IPS-18a (cell line): ENCODE data around the gene KBTBD12.

Experiments used
- H3K27ac ChIP-seq: one replicate; pipeline ENCODE4 v1.5.1; 2013; ENCODE audit warnings: low read length
- H3K27me3 ChIP-seq: one replicate; pipeline ENCODE4 v1.6.1; 2013; ENCODE audit warnings: mild to moderate bottlenecking, low read length; ENCODE audit not compliant: control insufficient read depth, insufficient read depth
- H3K36me3 ChIP-seq: one replicate; pipeline ENCODE4 v1.6.1; 2013; ENCODE audit warnings: low read depth, low read length; ENCODE audit not compliant: control insufficient read depth
- H3K4me1 ChIP-seq: one replicate; pipeline ENCODE4 v1.6.1; 2013; ENCODE audit warnings: low read depth, low read length; ENCODE audit not compliant: control insufficient read depth
- H3K4me3 ChIP-seq: one replicate; pipeline ENCODE4 v1.5.1; 2013; ENCODE audit warnings: low read length
- H3K9ac ChIP-seq: one replicate; pipeline ENCODE4 v1.6.1; 2013; ENCODE audit warnings: mild to moderate bottlenecking, low read length, moderate library complexity
- H3K9me3 ChIP-seq: one replicate; pipeline ENCODE4 v1.6.1; 2013; ENCODE audit warnings: low read depth, low read length; ENCODE audit not compliant: control insufficient read depth

Gene KBTBD12

DNA sequence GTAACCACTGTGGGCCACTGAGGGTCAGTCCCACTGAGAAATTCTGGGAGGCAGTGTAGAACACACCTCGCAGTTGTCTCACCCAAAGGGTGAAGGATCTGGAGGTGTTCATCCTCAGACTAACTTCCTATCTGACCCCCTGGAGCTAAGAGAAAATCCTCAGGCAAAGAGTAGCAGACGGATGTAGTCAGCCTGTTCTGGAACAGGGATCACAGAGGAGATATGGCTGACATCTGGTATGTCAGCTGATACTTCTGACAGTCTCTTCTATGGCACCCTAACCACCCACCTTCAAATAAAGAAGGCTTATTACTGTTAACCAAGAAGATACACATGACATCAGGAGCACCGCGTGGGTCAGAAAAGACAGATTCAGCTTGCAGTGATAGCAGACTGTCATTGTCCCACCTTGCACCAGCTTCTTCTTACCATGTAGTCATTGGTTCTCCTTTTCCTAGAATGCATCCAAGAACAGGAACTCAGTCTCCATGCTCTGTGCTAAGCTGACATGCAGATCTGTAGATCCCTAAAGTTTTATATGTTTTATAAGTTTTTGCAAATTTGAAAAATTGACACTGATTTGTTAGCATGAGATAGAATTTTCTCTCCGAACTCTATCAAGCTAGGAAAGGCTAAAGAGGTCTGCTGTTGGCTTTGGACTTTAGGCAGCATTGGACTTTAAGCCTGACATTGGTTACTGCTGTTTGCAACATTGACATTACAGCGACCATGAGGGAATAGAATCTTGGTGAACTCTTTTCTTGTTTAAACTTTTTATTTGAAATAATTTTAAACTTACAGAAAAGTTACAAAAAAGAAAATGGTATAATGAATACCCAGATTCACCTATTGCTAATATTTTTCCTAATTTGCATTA is 60.4 kb downstream of the KBTBD12 start:
- H3K9ac ChIP-seq = no peak overlapping the region
- H3K9me3 ChIP-seq = no peaks in the 10 kb centered on the region
- H3K27ac ChIP-seq = no peak overlapping the region
- H3K4me1 ChIP-seq = no peaks in the 10 kb centered on the region
- no peaks in the 10 kb centered on the region for H3K36me3 ChIP-seq
- no peak overlapping the region for H3K4me3 ChIP-seq
- no peaks in the 10 kb centered on the region for H3K27me3 ChIP-seq

DNA sequence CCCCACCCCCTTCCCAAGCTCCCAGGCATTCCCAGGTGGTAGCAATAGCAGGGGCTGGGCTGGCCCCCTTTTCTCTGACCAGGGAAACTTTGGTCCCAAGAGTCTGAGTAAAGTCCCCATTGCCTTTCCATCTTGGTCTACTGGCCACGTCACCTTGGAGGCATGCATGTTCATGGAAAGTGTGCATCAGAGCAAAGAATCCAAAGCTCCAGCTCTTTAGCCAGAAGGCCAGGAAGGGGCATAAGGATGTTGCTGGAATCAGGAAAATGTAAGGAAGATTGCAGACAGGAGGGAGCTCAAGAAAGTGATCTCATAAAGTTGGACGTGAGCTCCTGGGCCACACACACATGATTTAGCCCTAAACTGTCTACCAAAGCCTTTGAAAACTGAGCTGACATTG is 63.6 kb downstream of the KBTBD12 start:
- no peaks in the 10 kb centered on the region for H3K27me3 ChIP-seq
- H3K4me3 ChIP-seq = no peak overlapping the region
- no peak overlapping the region for H3K27ac ChIP-seq
- no peaks in the 10 kb centered on the region for H3K4me1 ChIP-seq
- H3K36me3 ChIP-seq = no peaks in the 10 kb centered on the region
- H3K9me3 ChIP-seq = no peaks in the 10 kb centered on the region
- no peak overlapping the region for H3K9ac ChIP-seq

DNA sequence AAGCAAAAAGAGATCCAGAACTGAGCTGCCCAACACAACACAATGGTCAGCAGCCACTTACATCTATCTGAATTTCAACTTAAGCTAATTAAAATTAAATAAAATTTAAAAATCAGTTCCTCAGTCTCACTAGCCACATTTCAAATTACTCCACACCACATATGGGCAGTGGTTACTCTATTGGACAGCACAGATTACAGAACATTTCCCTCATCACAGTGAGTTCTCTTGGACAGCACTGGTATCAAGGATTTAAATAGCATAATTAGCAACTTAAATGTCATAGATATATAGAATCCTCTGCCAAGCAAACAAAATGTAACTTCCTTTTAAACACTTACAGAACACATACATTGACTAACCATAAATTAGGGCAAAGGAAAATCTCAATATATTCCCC is 64.4 kb downstream of the KBTBD12 start:
- Histone ChIP-seq H3K36me3 (no peaks in the 10 kb centered on the region), H3K4me1 (no peaks in the 10 kb centered on the region), H3K9me3 (no peaks in the 10 kb centered on the region), H3K4me3 (no peak overlapping the region), H3K27ac (no peak overlapping the region), H3K9ac (no peak overlapping the region), H3K27me3 (no peaks in the 10 kb centered on the region)

DNA sequence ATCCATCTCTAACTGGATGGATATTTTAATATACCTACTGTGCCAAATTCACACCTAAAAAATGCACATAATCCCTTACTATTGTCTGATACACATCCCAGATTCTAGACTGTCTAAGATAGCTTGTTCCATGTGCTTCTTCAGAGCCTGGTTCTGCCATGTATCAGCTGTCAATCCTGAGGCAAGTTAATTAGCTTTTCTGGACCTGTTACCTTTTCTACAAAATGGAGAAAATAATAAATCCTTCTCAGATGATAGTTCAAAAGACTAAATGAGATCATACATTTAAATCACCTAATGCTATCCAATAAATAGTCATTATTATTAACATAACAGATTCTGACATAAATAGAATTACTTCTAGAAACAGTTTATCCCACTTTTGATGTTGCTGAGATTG is 66.1 kb downstream of the KBTBD12 start:
- Histone ChIP-seq H3K4me1 (no peaks in the 10 kb centered on the region), H3K36me3 (no peaks in the 10 kb centered on the region), H3K9ac (no peak overlapping the region), H3K9me3 (no peaks in the 10 kb centered on the region), H3K4me3 (no peak overlapping the region), H3K27me3 (no peaks in the 10 kb centered on the region), H3K27ac (no peak overlapping the region)

DNA sequence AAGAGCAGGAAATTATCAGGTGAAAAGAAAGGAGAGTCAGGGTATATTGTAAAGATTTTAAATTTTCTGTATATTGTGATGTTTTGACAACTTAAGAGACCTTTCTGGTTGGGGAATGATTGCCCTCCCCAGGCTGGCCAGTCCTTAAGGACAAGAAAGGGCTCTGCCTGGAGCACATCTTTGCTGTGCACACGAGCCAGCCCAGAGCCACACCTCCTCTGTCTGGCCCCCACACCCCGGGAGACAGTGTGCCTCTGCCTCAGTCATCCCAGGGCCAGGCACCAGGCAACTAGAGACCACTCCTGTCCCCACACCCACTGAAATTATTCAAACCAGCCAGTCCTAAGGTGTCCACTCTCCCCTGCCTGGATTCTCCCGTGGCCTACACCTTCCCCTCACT is 67.1 kb downstream of the KBTBD12 start:
- Histone ChIP-seq H3K36me3 (no peaks in the 10 kb centered on the region), H3K4me3 (no peak overlapping the region), H3K27ac (no peak overlapping the region), H3K4me1 (no peaks in the 10 kb centered on the region), H3K9ac (no peak overlapping the region), H3K9me3 (no peaks in the 10 kb centered on the region), H3K27me3 (no peaks in the 10 kb centered on the region)

DNA sequence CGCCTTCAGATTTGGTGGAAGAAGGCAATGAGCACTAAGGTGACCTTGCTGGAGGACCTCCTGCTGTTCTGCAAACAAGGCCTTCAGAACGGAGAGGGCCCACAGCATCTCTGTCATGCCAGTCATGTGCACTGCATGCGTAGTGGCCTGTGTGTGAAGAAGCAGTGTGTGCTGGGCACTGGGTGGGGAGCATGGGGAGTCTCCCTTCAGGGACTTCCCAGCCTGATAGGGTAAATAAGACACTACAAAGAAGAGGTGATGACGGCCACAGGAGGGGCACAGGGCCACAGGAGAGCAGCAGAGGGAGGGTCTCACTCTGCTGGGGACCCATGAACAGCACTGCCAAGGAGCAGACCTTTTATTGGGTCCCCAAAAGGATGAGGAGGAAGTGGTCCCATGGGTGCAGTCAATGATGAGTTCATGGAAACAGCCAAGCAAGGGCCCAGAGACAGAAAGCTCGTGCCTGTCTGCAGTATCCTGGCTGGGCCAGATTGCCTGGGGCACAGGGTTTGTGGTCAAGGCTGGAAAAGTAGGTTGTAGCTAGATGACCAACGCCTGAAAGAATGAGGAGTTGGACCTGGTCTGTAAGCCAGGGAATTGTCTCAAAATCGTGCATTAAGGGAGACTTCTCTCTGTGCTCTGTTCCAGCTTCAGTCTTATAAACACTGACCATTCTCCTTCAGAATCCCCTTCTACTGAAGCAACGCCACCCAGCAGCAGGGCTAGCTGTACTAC is 69.4 kb downstream of the KBTBD12 start:
- no peaks in the 10 kb centered on the region for H3K4me1 ChIP-seq
- H3K4me3 ChIP-seq = no peak overlapping the region
- H3K27ac ChIP-seq = no peak overlapping the region
- H3K36me3 ChIP-seq = no peaks in the 10 kb centered on the region
- H3K9ac ChIP-seq = no peak overlapping the region
- H3K27me3 ChIP-seq = no peaks in the 10 kb centered on the region
- H3K9me3 ChIP-seq = no peaks in the 10 kb centered on the region

DNA sequence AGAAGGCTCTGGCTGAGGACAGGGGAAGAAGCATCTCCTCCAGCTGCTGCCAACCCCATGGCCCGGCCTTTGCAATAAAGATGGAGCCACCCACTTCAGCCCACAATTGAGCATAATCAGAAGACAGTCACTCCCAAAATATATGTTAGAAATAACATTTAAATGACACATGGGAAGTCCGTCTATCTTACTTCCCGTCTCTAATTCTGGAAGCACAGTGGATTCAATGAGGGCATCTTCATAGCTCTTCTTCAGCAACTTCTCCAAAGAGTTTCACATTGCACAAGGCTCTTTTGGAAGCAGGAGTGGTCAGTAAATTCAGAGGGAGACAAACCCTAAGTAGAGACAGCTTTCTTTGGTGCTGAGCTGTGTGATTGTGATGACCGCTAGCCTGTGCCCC is 70.2 kb downstream of the KBTBD12 start:
- no peaks in the 10 kb centered on the region for H3K27me3 ChIP-seq
- H3K27ac ChIP-seq = no peak overlapping the region
- no peaks in the 10 kb centered on the region for H3K4me1 ChIP-seq
- no peak overlapping the region for H3K4me3 ChIP-seq
- no peaks in the 10 kb centered on the region for H3K9me3 ChIP-seq
- H3K9ac ChIP-seq = no peak overlapping the region
- no peaks in the 10 kb centered on the region for H3K36me3 ChIP-seq

DNA sequence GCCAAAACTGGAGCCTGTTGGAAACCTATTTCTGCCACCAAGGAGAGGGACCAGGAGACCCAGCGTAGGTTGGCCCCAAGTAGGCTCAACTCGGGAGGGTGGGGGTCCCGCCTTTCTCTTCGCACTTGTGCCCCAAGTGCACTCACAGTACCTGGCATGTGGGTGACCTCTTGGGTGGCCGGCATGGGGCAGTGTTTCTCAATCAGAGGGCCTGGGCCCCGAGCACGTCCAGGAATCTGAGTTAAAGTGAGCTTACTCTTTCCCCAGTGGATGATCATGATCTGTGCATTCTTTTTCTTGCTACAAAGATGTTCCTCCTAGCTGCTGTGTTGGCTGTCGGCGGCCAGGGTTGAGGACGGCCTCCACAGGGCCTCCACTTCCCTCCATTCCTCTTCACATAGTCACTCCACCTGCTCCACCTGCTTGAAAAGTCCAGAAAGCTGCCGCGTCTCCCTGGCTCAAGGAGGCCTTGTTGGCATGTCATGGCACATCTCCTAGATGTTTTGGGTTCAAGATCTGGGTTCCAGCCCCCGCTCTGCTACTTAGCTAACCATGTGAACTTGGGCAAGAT is 70.7 kb downstream of the KBTBD12 start:
- no peak overlapping the region for H3K27ac ChIP-seq
- H3K36me3 ChIP-seq = no peaks in the 10 kb centered on the region
- no peak overlapping the region for H3K9ac ChIP-seq
- peaks cover 4% of the 10 kb centered on the region for H3K27me3 ChIP-seq
- no peak overlapping the region for H3K4me3 ChIP-seq
- no peaks in the 10 kb centered on the region for H3K9me3 ChIP-seq
- H3K4me1 ChIP-seq = no peaks in the 10 kb centered on the region

DNA sequence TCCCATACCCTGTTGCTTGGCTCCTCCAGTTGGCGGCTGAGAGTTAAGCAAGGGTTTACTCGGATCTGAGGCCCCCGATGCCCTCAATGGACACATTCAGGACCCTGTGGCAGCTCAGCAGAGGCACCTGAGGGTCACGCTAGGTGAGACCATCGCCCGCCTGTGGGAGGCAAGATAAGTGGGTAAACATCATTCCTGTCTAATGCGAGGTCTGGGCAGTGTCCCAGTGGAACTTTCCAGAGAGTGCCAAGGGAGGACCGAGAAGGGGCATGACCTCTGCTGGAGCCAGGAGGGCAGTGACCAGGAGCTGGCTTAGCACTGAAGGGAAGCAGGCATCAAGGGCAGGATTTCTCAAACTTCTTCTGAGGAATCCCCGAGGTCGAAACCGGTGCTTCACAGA is 71.8 kb downstream of the KBTBD12 start:
- H3K9me3 ChIP-seq = no peaks in the 10 kb centered on the region
- no peak overlapping the region for H3K4me3 ChIP-seq
- no peak overlapping the region for H3K9ac ChIP-seq
- H3K36me3 ChIP-seq = no peaks in the 10 kb centered on the region
- peaks cover 2% of the 10 kb centered on the region for H3K4me1 ChIP-seq
- H3K27me3 ChIP-seq = peaks cover 15% of the 10 kb centered on the region
- H3K27ac ChIP-seq = no peak overlapping the region

DNA sequence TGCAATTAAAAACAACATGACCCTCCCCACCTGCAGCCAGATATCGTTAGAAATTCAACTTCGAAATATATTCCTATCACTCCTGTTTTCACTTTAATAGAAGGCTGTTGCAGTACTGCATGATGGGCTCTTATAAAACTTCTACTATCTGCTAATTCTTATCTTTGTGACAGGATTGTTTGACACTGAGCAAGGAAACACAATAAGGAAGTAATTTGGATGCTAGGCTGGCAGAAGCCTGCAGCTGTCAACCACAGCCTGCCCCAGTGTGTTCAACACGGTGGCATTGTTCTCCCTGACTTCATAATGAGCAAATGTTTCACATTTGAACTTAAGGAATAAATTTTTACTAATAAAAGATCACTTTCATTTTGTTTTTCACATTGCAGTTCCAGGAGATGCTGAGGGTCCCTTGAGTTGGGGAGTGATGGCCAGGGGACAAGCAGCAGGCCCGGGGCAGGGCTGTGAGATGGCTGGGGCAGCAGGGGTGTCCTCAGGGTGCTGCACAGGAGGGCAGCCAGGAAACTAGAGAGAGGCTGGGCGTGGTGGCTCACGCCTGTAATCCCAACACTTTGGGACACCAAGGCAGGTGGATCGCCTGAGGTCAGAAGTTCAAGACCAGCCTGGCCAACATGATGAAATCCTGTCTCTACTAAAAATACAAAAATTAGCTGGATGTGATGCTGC is 72.4 kb downstream of the KBTBD12 start:
- no peak overlapping the region for H3K4me3 ChIP-seq
- peaks cover 18% of the 10 kb centered on the region for H3K27me3 ChIP-seq

DNA sequence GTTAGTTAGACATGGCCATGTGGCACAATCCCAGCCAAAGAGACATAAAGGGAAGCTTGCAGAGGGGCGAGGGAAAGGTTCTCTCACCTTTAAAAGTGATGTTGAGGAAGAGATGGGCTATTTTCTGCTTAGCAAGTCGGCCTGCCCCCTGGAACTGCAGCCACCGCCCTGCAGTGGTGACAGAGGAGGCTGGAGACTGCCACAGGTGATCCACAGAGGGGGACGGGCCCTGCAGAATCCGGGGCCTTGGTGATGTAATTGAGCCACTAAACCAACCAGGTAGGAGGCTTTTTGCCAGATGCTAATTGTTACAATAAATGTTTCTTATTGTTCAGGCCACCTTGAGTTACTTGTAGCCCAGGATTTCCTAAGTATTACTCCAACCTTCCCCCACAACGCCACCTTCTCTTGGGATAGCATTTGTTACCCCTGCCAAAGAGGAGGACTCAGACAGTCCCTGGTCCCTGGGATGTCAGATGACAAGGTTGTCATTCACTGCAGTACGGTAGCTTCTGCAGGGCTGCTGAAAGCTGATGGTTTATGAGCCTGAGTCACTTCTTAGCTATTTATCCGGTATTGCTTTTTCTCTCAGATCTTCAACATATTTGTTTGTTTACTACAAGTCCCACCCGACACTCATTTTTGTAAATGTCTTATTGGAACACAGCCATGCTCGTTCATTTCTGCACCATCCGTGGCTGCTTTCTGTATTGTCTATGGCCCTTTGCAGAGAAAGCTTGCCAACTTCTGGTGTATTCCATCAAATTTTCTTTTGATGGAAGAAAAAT is 73.9 kb downstream of the KBTBD12 start:
- peaks cover 22% of the 10 kb centered on the region for H3K27me3 ChIP-seq
- H3K36me3 ChIP-seq = no peaks in the 10 kb centered on the region
- H3K4me1 ChIP-seq = peaks cover 6% of the 10 kb centered on the region
- H3K4me3 ChIP-seq = no peak overlapping the region
- no peak overlapping the region for H3K27ac ChIP-seq
- H3K9me3 ChIP-seq = no peaks in the 10 kb centered on the region
- H3K9ac ChIP-seq = no peak overlapping the region

More for the DNA sequence above, 72.4 kb downstream of the KBTBD12 start:
- no peaks in the 10 kb centered on the region for H3K9me3 ChIP-seq
- no peaks in the 10 kb centered on the region for H3K36me3 ChIP-seq
- H3K27ac ChIP-seq = no peak overlapping the region
- peaks cover 6% of the 10 kb centered on the region for H3K4me1 ChIP-seq
- H3K9ac ChIP-seq = no peak overlapping the region
